HG02973 (cell line): ENCODE results near the gene NSF.
"Not testable (repeated sequence)": the region's sequence is repeated elsewhere in the genome, so short reads cannot be mapped to it uniquely, and the experiment has no call there.

ENCODE experiments used
- ATAC-seq: cut with Tn5 transposase; IDR thresholded peaks from one replicate; pipeline ENCODE4 v1.9.1; 2021; ENCODE audit warnings: moderate library complexity; ENCODE audit not compliant: unreplicated experiment

The NSF gene

GRCh38 chr17:46772475-46773220 lies 182.2 kb downstream of the NSF start:
- no peak for ATAC-seq

- no peak for ATAC-seq
These were observed 182.7 kb downstream of the NSF start for GRCh38 chr17:46773221-46773605.

DNA sequence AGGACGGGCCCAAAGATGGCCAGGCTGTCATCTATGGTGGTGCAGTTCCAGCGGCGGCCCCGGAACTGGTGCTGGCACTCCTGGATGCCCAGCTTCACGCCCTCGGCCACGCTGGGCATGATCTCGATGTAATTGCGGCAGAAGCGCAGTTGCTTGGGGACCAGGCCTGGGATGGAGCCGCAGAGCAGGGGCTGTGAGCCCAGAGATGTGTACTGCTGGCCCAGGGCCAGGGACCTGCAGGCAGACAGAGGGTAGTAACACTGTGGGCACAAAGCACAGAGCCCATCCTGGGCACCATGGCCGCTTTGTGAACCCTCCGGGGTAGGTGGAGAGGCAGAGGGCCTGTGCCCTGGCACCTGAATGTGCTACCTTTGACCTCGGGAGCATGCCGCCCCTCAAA lies 183.2 kb downstream of the NSF start:
- no peak for ATAC-seq

GRCh38 chr17:46774108-46774737 lies 183.8 kb downstream of the NSF start:
- ATAC-seq = no peak

GRCh38 chr17:46776298-46777005 lies 186.0 kb downstream of the NSF start:
- ATAC-seq = no peak

GRCh38 chr17:46777943-46778915 lies 187.8 kb downstream of the NSF start:
- ATAC-seq = no peak

- no peak for ATAC-seq
These were observed 189.5 kb downstream of the NSF start for GRCh38 chr17:46780003-46780373.

DNA sequence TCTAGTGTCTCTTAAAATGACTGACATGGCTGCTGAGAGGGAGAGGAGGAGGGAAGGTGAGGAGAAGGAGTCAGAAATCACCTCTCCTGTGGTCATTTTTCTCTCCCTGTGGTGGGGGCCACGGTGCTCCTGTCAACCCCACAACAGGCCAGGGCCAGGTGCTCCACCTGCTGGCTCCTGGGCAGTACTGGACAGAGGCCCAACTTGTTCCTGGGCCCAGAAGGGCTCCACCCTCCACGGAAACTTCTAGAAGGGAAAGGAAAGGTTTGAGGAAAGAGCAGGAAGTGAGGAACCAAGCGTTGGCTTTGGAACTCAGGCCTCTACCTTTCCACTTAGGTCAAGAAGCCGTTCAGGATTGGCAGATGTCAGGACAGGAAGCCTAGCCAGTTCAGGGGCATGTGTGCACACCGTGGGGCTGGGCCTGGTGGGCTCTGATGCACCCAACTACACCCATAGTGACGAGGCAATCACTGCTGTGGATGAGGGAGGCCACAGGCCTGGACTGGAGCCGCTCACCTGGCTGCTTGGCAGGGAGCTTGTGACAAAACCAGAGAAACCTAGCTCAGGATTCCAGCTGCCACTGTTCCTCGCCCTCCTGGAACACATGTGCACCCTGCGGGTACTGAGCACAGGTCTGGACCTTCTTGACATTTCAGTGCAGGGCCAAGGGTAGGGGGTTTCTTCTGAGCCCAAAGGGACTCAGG lies 191.9 kb downstream of the NSF start:
- no peak for ATAC-seq

DNA sequence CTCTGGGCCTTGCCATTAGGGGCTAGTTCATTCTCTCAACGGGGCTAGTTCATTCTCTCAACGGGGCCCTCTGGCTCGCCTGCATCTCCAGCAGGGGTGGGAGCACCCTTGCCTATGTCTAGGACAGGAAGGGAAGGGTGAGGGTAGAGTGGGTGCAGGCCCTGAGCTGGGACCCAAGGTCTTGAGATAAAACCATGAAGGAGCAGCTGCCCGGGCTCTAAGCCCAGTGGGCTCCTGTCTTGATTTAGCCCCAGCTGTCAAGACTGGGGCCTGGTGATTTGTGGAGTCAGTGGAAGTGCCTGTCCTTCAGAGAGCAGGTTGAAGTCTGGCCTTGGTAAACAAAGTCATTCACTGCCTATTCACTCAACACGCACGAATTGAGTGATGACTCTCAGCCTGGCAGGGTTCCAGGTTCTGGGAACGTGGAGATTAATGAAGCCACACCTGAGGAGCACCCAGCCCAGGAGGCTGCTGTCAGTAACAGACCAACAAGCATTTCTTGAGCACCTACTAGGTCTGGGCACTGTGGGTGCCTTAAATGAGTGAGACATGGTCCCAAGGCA lies 192.6 kb downstream of the NSF start:
- no peak for ATAC-seq

GRCh38 chr17:46785696-46786095 lies 195.2 kb downstream of the NSF start:
- ATAC-seq = no peak

GRCh38 chr17:46787478-46787877 lies 197.0 kb downstream of the NSF start:
- no peak for ATAC-seq

DNA sequence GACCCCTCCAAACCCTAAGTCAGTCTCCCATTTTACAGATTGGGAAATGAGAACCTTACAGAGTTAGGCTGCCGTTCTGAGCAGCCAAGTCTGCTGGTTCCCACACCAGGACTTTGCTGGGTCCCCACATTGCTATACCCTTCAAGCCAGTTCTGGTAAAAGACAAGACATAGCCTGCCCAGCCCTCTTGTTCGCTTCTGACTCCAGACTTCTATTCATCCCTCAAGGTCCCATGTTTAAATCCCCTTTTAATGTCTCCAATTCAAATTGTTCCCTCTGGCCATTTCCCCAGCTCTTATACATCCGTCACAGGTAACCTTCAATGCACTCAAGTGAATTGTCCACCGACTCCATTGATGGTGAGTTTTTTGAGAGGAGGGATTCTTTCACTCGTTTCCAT lies 197.8 kb downstream of the NSF start:
- no peak for ATAC-seq

DNA sequence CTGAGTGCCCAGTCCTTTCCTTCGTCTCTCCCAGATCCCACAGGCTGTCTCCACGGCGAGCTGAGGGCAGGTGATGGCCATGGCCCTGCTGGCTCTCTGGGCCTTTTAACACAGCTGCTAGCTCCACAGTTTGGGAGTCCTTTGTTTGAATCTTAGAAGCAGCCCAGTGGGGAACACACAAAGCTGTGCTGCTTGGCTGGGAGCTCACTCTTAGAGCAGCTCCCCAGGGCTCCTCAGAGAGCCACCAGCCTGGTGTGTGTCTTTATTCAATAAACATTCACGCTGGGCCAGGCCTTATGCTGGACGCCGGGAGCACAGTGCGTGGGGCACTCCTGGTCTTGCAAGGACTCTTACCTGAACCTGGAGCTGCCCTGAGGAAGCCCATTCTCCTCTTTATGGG lies 198.3 kb downstream of the NSF start:
- no peak for ATAC-seq

DNA sequence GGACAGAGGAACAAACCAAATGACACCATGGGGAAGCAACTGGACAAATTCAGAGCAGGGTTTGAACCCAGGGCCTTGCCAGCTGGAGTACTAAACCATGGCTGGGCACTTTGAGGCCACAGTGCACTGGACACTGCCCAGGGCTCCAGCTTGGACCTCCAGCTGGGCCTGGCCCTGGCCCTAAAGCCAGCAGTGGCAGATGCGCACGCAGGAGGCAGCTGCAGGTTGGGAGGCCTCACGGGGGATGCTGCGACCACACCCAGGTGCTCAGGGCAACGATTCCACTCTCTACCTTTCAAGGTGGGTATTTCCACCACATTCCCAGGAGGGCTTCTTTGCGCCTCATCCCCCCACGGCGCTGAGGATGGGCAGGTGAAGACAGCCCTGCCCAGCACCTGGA lies 199.1 kb downstream of the NSF start:
- ATAC-seq = no peak

DNA sequence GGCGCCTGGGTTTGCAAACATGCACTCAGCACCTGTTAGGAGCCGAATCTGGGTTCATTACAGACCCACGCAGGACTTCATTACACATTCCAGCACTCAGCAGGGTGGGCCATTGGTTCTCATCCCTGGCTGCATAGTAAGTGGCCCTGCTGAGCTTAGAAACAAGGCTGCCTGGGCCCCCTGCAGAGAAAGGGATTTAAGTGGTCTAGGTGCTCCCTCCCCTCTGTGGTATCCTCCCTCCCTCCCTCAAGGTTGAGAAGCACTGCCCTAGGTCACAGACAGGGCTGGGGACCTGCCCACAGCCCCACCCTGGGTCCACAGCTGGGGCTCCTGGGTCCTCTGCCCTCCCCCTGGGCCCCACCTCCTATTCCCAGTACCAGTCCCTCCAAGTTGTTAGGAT lies 199.7 kb downstream of the NSF start:
- no peak for ATAC-seq

GRCh38 chr17:46791531-46791930 lies 201.1 kb downstream of the NSF start:
- no peak for ATAC-seq

GRCh38 chr17:46792071-46792470 lies 201.6 kb downstream of the NSF start:
- no peak for ATAC-seq

DNA sequence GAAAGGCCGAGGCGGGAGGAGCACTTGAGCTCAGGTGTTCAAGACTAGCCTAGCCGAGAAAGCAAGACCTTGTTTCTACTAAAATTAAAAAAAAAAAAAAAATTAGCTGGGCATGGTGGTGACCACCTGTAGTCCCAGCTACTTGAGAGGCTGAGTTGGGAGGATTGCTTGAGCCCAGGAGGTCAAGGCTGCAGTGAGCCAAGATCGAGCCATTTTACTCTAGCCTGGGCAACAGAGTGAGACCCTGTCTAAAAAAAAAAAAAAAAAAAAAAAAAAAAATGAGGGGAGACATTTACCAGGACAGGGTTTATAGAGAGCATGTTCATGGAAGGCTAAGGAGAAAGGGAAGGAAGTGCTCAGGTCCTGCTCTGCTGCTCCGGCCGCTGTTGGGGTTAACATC lies 202.6 kb downstream of the NSF start:
- not testable (repeated sequence) for ATAC-seq

GRCh38 chr17:46793541-46793940 lies 203.1 kb downstream of the NSF start:
- no peak for ATAC-seq

- no peak for ATAC-seq
These were observed 203.8 kb downstream of the NSF start for GRCh38 chr17:46794318-46794717.
